NCI-H345 (cell line): ENCODE data around the gene ARHGAP24.

Experiments
- DNase-seq: peaks from one replicate; lab custom pipeline; 2025; lab: John Stamatoyannopoulos, UW

Gene ARHGAP24

DNA sequence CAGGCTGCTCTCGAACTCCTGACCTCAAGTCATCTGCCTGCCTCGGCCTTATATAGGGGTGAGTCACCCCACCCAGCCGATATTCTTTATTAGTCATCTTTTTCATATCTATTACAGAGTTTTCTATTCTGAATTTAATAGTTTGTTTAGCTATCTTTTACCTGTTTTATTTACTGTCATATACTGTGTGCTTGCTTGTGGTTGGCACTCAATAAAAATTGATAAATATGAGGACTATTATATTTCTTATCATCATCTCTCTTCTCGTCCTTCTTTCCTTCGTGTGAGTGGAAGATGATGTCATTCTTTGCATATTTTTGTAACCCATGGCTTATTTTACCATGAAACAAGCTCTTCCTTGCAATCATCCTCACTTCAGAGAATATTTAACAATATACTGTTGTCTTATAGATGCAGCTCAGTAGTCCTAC is 265.5 kb downstream of the ARHGAP24 start:
- no peak for DNase-seq

DNA sequence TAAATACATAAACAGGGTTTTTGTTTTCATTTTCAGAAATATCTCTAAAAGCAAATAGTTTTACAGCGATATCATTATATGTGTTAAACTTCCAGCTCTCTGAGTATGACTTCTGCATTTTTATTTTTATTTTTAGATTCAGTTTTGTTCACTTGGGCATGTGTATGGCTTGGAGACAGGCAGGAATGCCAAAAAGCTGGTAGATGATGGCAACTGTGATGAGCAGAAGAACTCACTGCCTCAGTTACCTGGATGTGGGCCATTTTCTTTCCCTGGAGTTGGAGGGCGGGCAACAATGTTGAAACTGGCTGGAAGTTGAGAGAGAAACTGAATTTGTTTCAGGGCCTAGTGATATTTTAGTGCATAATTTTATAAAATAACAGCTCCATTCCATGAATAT is 266.4 kb downstream of the ARHGAP24 start:
- no peak for DNase-seq

DNA sequence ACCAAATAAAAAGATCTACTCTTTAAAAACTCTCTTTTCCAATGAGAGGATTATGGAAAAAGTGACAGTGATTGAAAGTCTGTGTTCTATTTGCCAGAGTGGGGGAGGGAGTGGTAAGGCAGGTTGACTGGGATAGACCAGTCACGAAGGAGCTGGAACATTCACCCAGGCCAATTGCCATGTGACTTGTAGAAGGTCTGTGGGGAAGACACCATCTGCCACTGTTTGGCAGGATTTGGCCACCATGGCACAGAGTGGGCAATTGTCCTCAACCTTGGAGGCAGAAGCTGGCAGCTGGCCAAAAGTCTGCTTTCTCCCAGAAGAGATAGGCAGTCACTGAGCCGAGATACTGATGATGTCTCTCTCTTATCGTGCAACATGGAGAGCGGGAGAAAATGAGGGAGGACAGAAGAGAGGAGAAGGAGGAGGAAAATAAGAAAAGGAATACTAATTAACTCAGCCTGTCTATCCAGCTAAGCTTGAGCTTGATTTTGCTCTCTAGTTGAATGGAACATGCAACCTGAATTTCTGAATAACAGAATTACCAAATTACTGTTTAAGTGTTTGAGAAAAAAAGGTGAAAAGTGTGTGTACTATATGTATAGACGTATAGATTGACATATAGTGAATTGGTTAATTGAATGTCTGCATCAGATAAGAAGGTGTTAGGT is 267.1 kb downstream of the ARHGAP24 start:
- DNase-seq: peak; percentile 11

DNA sequence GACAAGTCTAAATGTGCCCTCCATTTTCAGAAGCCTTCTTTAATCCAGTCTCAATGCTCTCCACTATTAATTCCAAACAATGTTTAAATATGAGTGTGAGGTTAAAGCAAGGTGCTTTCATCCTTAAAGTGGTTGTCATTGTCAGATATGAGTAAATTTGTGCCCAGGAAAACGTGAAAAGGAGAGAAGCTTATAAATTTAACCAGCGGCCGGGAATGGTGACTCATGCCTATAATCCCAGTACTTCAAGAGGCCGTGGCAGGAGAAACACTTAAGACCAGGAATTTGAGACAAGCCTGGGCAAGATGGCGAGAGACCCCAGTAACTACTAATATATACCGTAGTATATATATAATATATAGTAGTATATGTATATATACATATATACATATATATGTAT is 270.0 kb downstream of the ARHGAP24 start:
- no peak for DNase-seq

DNA sequence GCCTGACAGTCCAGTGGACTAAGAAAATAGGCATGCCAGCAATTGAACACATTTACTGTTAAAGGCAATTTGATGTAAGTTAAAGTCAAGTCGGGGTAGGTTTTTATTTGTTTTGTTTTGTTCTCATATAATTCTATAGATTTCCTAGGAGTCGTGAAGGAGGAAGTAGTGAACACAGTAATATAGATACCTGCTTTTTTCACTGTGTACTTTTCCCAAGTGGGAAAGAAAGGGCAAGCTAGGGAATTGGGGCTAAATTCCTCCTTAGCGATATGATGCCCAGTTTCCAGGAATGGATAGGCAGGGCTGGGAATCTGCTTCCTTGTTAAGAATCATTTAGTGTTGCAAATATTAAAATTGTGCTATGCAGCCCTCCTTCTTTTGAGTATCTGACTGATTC is 271.0 kb downstream of the ARHGAP24 start:
- DNase-seq: no peak

DNA sequence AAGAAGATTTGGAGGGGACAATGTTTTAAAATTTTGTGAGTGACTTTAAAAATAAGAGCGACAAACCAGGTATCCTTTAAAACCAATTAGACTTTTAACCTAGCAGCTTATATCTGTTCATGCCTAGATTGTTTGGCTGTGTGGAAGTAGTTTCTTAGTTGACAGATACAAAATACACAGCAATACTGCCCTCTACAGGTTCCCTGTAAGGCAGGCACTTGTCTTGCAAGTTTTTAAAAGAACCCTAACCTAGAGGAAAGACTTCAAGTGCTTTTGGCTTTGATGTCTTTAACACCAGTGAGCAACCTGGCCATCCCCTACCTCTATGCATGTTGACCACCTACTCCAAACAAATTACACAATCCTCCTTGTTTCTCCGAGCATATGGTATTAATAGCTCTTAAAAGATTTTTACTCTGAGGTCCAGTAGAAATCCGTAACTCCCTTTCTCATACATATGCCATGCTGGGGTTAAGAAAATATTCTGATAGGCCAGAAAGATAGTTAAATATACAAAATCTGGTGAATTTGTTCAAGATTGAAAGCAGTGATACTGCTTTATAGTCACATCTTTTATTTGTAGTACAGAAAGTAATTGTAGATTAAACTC is 273.0 kb downstream of the ARHGAP24 start:
- peak; percentile 63 for DNase-seq

DNA sequence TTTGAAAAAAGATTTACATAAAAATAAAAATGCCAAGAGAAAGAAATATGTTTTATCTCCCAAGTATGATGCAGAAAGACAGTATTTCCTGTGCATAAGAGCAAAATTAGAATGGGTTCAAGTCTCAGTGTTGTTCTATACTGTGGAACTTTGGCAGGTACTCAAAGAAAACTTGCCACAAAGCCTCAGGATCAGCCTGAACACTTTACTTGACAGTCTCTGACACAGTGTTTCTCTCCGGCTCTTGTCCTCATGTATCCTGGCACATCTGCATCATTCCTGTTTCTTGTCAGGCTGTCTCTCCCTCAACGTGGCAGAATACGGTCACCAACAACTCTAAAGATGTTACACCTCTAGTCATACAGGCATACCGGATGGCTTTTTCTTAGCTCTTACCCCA is 273.7 kb downstream of the ARHGAP24 start:
- DNase-seq: no peak

DNA sequence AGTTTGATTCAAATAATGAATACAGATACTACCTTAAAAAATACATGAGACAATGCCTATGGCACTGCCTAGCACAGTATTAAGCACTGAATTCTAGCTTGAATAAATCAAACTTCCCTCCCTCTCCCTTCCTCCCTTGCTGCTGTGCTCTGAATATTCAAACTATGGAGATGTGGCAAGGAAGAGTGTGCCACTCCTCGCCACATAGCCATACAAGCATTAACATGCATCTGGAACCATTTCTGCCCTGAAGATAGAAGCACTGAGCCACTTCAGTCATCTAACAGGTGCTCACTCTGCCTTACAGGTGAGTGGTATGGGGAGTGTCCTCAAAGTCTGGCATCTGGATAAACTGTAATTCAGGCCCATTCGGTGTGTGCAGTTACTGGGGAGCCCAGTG is 276.9 kb downstream of the ARHGAP24 start:
- DNase-seq: no peak

DNA sequence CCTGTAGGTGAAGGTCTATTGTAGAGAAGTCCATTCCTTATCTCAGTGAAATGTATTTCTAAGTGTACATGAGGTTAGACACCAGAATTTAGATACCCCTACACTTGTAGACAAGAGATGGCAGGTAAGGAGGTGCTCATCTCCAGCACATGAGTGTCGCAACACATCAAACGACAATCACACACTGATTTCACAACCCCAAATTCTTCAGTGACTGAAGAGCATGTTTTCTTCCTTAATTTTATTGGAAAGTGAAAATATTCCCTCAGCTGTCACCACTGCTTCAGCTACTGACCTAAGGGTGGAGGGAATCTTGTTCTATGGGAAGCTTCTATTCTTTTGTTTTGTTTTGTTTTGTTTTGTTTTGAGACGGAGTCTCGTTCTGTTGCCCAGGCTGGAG is 280.3 kb downstream of the ARHGAP24 start:
- no peak for DNase-seq

DNA sequence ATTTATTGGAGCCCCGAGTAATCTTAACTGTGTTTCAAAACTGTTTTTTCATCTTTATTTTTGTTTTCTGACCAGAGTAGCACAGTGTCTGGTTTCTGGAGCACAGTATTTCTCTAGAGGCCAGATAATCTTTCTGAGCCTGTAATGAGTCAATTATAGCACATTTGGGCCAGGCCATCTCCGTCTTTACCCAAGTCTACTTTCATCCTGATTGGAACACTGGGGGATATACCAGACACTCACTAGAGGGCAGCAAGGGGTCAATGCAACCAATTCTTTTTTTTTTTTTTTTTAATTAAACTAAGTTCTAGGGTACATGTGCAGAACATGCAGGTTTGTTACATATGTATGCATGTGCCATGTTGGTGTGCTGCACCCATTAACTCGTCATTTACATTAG is 282.0 kb downstream of the ARHGAP24 start:
- no peak for DNase-seq

DNA sequence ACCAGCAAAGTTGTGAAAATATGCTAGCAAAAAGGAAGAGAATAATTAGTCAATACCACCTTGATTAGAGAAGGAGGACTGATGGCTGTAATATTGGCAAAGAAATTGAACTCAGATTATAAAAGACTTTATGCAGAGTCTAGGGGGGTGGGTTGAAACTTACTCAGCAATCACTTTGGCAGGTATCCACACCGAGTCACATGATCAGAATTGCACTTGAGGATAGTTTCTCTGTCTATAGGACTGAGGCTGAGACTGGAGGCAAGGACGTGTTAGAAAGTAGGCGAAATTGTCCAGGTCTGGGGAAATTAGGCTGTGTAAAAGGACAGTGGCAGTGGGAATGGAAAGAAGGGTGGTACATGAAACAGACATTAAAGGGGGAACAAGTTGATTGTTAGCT is 284.4 kb downstream of the ARHGAP24 start:
- no peak for DNase-seq

DNA sequence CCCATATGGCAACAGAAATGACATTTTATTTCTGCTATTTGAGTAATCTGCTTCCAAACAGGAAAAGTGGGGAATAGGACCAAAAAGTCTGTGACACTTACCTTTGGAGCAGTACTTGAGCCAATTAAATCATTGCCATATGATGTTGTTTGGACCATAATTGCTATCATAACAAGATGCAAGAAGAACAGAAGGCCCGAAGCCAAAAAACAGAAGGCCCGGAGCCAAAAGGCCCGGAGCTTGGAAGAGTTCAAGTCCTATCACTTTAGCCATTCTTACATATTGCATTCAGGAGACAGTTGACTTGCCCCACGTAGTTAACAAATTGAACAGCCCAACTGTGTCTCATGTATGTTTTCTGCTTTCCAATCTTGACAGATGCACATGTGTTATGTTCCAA is 285.6 kb downstream of the ARHGAP24 start:
- no peak for DNase-seq

DNA sequence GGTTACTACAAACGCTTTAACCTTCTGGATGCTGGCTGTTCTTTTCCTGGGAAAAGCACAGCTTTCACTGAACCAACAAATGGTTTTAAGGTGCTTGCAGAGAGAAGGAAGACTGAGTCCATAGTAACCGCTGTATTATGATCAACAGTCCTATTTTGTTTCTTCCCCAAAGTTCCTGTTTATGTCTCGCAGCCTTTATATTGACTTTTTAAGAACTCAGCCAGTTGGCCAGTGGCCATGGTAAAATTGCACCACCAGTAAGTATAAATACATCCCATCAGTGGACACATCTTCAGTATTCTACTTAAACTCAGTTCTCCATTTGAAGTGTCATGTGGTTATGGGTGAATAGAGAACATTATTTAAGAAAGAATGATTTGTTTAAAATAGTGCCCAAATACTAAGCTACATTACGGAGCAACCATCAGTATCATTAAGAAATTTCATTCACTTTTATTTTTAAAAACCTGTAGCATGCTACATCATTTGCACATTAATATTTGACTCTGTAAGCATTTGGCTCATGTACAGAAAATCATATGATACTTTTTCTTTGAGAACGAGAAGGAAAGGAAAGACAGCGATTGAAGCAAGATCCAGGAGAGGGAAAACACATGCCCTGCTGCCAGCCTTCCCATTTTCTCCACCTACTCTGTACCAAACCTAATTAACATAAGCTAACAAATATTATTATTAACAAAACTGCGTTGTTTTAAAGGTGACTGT is 287.0 kb downstream of the ARHGAP24 start:
- DNase-seq: no peak

DNA sequence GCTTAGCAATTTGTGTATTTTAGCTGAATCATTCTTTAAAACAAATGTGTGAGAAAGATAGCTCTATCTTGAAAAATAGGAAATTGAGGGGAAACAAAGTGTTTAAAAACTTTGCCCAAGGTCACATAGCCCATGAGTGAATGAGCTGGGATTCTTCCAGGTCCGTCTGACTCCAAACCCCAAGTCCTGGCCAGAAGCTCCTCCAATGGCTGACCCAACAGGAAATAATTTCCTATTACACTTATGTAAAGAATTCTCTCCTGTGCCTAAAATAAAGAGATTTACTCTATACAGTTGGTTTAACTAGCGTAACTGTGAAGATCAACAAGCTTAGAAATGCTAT is 287.6 kb downstream of the ARHGAP24 start:
- no peak for DNase-seq

DNA sequence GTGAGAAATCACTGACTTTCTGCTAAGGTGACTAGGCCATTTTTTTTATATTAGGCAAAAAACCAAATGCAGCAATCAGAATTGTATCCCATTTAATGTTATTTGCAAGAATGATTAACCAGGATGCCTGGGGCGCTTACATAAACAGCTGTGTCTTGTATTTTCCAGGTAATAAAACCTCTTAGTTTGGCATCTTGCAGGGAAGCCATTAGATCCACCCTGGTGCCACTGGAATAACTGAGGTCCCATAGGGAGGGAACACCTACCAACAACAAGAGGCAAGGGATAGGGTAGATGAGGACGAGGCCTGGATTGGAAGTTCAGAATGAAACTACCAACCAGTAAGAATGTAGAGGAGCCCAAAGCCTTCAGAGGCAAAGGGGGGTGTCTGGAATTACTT is 288.3 kb downstream of the ARHGAP24 start:
- DNase-seq: no peak

DNA sequence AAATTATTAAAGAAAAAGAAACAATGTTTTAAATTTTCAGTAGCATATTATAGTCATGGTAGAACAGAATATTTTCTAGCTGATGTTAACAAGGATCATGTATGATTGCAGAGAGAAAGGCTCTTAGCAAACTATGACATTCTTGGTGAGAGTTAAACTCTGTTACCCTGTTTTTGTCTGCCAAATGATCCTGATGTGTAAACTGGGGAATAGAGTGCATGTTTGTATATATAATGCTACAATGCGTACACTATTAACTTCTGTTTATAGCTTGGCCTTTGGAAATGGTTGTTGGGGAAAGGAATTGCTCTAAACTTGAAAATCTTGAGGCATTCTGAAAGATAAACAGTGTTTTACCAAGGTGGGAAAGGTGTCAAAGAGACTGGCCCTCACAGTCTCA is 292.7 kb downstream of the ARHGAP24 start:
- no peak for DNase-seq

DNA sequence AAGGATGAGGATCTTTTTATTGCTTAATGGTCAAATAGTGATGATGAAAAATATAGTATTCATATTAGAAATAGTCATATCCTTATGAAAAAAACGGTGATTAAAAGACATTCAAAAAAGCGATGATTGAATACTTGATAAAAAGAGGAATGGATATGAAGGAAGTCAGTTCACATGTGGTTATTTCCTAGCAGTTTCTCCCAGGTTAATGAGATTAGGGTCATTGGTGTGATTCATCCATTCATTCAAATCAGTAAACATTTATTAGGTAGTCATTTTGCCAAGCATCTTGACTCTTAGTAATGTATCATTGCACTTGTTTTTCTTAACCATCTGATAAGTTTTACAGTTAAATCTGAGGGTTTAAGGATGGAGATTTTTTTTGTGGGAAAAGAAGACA is 294.1 kb downstream of the ARHGAP24 start:
- no peak for DNase-seq

DNA sequence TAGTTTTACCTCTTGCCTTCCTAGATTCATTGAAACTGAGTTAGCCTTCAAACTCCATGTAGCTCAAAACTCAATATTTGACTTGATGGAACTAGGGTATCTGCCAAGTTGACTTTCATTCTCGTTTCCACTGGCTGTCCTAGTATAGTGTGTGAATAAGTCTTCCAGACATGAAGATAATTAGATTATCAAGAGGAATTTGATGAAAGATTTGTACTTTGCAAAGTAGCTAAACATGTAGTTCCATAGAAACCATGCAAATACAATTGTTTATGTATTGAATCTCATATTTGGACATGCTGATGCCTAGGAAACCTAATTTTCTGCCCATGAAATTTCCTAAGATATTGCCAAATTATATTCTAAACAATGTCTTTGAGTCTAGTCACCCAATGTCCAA is 297.5 kb downstream of the ARHGAP24 start:
- no peak for DNase-seq

DNA sequence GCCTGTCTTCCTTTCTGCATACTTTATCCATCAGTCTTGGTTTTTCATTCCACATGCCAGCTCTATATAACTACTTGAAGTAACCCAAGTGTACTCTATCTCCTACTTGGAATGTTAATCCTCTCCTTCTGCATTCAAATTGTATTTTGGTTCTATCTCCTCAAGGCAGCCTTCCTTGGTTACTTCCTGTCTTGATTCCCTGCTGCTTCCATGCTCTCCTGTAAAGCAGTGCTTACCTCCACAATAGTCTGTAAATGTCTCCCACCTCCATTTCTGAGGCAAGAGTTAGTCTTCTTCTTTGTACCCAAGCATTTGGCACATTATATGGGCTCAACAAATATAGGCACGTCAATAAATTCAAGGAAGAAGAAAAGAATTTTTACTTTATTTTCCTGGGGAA is 298.4 kb downstream of the ARHGAP24 start:
- DNase-seq: no peak

DNA sequence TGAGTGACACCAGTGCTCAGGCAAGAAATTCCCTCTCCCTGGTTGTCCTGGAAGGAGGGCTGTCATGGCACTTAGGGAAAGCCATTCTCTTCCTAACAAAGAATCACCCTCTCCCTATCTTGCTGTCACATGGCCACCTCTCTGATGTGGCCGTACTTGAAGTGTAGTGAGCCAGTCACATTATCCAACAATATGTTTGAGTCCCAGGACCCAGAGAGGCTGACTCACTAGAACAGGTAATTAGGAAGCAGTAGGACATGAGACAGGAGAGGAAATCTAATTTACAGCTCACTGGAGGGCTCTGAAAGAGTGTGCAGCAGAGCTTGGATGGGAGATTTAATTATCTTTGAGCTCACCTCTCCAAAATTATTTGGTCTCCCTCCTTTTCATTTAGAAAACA is 299.1 kb downstream of the ARHGAP24 start:
- no peak for DNase-seq

DNA sequence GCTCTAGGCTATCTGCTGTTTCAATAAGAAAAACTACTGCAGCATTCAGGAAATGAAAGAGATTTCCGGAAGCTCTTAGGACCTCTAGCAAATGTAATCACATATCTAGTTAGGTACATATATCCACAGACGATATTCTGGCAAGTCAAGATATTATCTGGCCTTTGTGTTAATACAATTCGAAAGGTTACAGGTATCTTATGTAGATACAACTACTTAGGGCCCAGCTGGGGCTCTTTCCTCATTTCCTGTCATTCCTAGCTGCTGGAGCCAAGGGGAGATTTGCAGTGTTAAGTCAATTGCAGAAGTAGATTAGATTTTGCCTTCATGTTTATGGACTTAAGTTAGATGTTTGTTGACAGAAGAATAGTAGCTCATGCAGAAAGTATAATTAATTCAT is 299.5 kb downstream of the ARHGAP24 start:
- DNase-seq: no peak

DNA sequence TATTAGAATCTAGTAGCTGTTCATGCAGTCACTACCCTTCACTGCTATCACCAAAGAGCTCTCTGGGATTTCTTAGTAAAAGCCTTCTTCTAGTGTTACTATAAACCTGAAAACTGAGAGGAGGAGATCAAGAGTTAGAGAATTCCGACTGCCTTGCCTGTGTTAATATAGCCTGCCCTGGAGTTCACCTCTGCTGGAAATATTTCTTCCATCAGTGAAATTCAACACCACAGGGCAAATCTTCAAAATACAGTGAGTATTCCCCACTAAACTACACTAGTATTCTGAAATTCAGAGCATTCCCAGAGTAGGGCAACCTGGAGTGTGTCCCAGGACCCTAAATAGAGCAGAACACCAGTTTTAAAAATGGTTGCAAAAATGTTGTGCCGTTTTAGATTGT is 301.1 kb downstream of the ARHGAP24 start:
- DNase-seq: no peak

DNA sequence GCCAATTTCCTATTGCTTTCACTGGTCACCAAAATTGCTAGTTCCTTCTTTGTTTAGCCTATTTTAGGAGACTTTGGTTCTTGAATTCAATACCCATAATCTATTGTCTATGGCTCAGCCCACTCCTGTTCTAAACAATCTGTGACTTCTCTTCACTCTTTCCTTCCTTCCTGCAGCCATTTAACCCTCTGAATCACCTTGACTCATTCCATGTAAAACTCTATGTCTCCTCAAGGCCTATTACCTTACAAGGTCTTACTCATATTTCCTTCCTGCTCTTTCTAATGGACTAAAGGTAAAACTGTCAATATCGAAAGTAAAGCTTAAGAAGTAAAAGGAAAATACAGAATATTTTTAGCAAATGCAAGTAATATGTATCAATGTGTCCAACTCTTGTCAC is 301.6 kb downstream of the ARHGAP24 start:
- no peak for DNase-seq
